B cell (primary cell): ENCODE measurements around the gene ZNF771.

Source experiments
- EZH2 ChIP-seq: IDR thresholded peaks from 2 replicates; pipeline ENCODE4 v1.6.1; 2012; ENCODE audit warnings: borderline replicate concordance, low read depth, mild to moderate bottlenecking, moderate library complexity, low read length; ENCODE audit not compliant: insufficient read depth, poor library complexity, severe bottlenecking
- TF ChIP-seq, protein P1 (sequence below): fragments of 200-600 bp; IDR thresholded peaks from one replicate; pipeline ENCODE4 v1.8.0; 2022; ENCODE audit warnings: antibody characterized with exemption, mild to moderate bottlenecking

DNA sequence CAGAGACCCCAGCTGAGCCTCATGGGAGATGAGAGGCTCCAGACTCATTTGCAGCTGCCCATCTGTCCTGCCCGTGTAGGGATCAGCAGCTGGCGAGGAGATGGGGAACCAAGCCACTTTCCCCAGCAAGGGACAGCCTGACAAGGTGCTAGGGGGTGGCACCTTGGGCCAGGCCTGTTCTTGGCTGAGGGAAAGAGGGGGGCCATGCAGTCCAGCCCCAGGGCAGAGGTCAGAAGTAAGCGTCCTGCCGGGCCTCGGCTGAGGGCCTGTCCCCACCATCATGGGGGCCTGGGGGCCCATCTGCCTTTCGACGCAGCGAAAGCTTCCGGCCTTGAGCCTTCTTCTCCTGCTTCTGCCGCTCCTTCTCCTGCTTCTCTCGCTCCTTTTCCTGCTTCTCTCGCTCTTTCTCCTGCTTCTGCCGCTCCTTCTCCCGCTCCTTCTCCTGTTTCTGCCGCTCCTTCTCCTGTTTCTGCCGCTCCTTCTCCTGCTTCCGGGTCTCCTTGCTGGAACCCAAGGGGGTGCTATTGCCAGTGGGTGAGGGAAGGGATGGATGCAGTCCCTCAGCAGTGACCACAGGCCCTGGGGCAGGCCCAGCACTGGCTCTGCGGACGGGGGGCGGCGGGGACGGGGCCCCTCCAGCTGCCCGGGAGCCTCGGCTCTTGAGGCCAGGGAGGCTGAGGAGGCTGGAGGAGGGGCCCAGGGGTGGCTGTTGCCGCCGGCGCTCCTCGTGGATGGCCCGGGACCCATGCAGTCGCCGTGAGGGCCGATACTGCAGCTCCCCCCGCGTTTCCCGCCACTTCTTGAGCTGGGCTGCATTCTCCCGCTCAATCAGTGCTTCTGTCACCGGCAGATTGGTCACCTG lies 49.5 kb upstream of the ZNF771 start:
- TF ChIP-seq, protein P1, sequence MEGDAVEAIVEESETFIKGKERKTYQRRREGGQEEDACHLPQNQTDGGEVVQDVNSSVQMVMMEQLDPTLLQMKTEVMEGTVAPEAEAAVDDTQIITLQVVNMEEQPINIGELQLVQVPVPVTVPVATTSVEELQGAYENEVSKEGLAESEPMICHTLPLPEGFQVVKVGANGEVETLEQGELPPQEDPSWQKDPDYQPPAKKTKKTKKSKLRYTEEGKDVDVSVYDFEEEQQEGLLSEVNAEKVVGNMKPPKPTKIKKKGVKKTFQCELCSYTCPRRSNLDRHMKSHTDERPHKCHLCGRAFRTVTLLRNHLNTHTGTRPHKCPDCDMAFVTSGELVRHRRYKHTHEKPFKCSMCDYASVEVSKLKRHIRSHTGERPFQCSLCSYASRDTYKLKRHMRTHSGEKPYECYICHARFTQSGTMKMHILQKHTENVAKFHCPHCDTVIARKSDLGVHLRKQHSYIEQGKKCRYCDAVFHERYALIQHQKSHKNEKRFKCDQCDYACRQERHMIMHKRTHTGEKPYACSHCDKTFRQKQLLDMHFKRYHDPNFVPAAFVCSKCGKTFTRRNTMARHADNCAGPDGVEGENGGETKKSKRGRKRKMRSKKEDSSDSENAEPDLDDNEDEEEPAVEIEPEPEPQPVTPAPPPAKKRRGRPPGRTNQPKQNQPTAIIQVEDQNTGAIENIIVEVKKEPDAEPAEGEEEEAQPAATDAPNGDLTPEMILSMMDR, result no peak
- TF ChIP-seq EZH2, result no peak
